Choroid plexus epithelial cell (primary cell): ENCODE results near the gene SLC22A17.

Experiments used
- DNase-seq: peaks from one replicate; pipeline ENCODE4 v3.0.0-alpha.2; 2010; ENCODE audit warnings: low read depth
- H3K4me3 ChIP-seq: 2 replicates; pipeline ENCODE4 v1.5.1; 2011; ENCODE audit warnings: low read depth, mild to moderate bottlenecking, control low read depth, low read length, moderate library complexity
- TF ChIP-seq, protein P1 (sequence below): conservative IDR thresholded peaks from 2 replicates; pipeline ENCODE4 v1.5.1; 2011; ENCODE audit warnings: low read depth, mild to moderate bottlenecking, control low read depth, inconsistent platforms, low read length, moderate library complexity

Gene SLC22A17

DNA sequence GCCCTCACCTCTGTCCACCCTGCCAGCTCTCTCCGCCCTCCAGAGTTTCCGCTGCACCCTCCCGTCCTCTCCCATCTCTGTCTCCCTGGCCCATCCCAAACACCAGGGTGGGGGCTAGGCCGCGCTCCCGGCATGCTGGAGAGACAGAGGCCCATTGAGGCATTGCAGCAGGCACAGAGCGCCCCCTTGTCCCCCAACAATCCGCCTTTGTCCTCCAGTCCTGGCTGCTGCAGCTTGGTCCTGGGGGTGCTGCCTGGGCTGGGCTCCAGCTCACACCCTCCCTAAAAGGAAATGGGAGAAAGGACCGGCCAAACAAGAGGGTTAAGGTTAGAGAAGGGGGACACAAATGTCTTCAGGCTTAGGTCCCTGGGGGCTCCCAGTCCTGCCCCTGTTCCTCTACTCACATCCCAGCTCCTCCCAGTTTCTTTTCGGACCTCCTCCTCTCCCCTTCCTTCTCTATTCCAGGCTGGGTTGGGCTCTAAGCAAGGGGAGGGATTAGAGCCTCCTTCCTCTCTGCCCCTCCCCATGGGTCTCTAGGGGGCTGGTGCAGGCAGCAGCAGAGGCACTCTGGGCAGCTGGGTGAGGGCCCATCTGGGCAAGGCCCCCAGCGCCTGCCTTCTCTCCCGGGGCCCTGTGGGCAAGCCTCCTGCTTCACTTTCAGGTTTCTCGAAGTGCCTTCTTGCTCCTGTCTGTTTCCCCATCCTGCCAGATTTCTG is 24.0 kb upstream of the SLC22A17 start, which contains the start of gene CMTM5:
TSS of gene CMTM5 (plus strand) at position 565 of the 716 bp plus-strand sequence. CDS start 206 bp downstream, outside the sequence.
- no peak for DNase-seq
- H3K4me3 ChIP-seq: no peak within 1 kb of the TSS
- TF ChIP-seq, protein P1, sequence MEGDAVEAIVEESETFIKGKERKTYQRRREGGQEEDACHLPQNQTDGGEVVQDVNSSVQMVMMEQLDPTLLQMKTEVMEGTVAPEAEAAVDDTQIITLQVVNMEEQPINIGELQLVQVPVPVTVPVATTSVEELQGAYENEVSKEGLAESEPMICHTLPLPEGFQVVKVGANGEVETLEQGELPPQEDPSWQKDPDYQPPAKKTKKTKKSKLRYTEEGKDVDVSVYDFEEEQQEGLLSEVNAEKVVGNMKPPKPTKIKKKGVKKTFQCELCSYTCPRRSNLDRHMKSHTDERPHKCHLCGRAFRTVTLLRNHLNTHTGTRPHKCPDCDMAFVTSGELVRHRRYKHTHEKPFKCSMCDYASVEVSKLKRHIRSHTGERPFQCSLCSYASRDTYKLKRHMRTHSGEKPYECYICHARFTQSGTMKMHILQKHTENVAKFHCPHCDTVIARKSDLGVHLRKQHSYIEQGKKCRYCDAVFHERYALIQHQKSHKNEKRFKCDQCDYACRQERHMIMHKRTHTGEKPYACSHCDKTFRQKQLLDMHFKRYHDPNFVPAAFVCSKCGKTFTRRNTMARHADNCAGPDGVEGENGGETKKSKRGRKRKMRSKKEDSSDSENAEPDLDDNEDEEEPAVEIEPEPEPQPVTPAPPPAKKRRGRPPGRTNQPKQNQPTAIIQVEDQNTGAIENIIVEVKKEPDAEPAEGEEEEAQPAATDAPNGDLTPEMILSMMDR: no peak

GRCh38 chr14:23375527-23376251 is 23.0 kb upstream of the SLC22A17 start:
- TF ChIP-seq, protein P1: no peak
- no peak for DNase-seq
- H3K4me3 ChIP-seq: no peak overlapping the region

GRCh38 chr14:23373041-23373440 is 20.4 kb upstream of the SLC22A17 start:
- TF ChIP-seq, protein P1: no peak
- no peak overlapping the region for H3K4me3 ChIP-seq
- DNase-seq: no peak

DNA sequence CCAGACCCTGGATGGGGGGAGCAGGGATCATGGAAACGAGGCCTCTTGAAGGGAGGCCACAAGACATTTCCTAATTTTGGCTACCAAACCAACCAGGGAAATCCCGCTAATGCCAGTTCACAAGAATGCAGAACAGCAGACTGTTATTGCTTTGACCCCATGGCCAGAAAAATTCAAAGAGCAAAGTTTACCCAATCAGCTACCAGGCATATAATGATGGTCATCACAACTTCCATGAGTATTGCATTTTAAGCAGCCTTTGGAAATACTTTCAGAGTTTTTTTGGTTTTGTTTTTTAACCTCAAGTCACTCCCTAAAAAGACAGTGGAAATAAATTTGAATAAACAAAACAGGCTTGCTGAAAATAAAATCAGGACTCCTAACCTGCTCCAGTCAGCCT is 19.8 kb upstream of the SLC22A17 start, which contains the start of gene IL25:
TSS of gene IL25 (plus strand) at position 301 of the 400 bp plus-strand sequence.
- TF ChIP-seq, protein P1: no peak
- DNase-seq: no peak
- no peak within 1 kb of the TSS for H3K4me3 ChIP-seq

DNA sequence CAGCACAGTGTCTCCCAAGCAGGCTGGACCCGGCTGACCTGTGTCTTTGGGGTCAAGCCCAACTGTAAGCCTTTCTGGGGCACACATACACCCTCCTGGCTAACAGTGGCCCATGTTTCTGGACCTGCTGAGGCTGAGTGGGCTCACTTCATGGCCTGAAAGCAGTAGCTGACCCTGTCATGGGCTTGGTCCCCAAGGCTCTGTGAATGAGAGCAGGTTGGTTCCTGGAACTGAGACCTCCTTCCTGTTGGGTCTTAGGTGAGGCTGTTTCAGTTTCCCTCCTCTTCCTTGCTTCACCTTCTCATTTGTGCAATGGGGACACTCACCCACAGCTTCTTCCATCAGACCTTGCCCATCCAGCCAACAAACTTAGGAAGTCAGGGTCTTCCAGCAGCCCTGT is 19.2 kb upstream of the SLC22A17 start:
- no peak overlapping the region for H3K4me3 ChIP-seq
- no peak for DNase-seq
- TF ChIP-seq, protein P1: no peak

DNA sequence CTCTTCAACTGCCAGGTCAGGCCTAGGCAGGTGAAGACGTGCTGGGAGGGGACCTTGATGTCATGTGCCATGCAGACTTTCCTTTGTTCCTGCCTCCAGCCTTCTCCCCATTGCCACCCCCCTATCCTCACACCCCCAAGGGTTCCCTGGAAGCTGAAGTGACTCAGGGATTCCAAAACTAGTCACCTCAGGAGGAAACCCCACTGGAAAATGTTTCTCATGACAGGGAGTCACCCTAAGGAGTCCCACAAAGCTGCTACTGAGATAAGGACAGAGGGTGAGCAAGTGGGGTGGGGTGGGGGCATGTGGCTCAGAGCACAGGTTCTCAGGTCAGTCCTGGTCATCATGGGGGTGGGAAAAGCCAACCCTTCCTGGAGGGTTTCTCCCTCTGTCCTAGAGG is 17.5 kb upstream of the SLC22A17 start:
- no peak for DNase-seq
- TF ChIP-seq, protein P1: no peak
- H3K4me3 ChIP-seq: no peak overlapping the region
